ENCODE measurements around the gene EEF1AKMT4. TPM values are rescaled to one million over a fixed set of nuclear protein-coding genes. Genes with fewer than 3 reads are reported as not detected.

Gene EEF1AKMT4
- total RNA-seq, 6 experiments from 2014 or later, result 3.3 to 4.8 (median 3.7) TPM

- TF ChIP-seq, protein P1, sequence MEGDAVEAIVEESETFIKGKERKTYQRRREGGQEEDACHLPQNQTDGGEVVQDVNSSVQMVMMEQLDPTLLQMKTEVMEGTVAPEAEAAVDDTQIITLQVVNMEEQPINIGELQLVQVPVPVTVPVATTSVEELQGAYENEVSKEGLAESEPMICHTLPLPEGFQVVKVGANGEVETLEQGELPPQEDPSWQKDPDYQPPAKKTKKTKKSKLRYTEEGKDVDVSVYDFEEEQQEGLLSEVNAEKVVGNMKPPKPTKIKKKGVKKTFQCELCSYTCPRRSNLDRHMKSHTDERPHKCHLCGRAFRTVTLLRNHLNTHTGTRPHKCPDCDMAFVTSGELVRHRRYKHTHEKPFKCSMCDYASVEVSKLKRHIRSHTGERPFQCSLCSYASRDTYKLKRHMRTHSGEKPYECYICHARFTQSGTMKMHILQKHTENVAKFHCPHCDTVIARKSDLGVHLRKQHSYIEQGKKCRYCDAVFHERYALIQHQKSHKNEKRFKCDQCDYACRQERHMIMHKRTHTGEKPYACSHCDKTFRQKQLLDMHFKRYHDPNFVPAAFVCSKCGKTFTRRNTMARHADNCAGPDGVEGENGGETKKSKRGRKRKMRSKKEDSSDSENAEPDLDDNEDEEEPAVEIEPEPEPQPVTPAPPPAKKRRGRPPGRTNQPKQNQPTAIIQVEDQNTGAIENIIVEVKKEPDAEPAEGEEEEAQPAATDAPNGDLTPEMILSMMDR (IDR thresholded peaks at IDR 0.05), result peak; percentile 85
- Mint-ChIP-seq H3K4me1 (ENCODE audit: low read depth) (no peaks in the 10 kb centered on the region), H3K36me3 (ENCODE audit: low read depth) (no peaks in the 10 kb centered on the region), H3K27me3 (ENCODE audit: insufficient read depth) (peaks cover 29% of the 10 kb centered on the region), H3K27ac (no peak overlapping the region), H3K4me3 (no peak overlapping the region), H3K9me3 (no peaks in the 10 kb centered on the region)
- DNase-seq, result peak; percentile 27
These were observed 40.0 kb downstream of the EEF1AKMT4 start for GRCh38 chr3:184289426-184289938.

- no peak for DNase-seq
- Mint-ChIP-seq H3K4me3 (no peak overlapping the region), H3K4me1 (ENCODE audit: low read depth) (no peaks in the 10 kb centered on the region), H3K27me3 (ENCODE audit: insufficient read depth) (peaks cover 31% of the 10 kb centered on the region), H3K9me3 (no peaks in the 10 kb centered on the region), H3K36me3 (ENCODE audit: low read depth) (no peaks in the 10 kb centered on the region), H3K27ac (no peak overlapping the region)
- TF ChIP-seq, protein P1 (IDR thresholded peaks at IDR 0.05), result no peak
These were observed 40.9 kb downstream of the EEF1AKMT4 start for GRCh38 chr3:184290331-184290730.

DNA sequence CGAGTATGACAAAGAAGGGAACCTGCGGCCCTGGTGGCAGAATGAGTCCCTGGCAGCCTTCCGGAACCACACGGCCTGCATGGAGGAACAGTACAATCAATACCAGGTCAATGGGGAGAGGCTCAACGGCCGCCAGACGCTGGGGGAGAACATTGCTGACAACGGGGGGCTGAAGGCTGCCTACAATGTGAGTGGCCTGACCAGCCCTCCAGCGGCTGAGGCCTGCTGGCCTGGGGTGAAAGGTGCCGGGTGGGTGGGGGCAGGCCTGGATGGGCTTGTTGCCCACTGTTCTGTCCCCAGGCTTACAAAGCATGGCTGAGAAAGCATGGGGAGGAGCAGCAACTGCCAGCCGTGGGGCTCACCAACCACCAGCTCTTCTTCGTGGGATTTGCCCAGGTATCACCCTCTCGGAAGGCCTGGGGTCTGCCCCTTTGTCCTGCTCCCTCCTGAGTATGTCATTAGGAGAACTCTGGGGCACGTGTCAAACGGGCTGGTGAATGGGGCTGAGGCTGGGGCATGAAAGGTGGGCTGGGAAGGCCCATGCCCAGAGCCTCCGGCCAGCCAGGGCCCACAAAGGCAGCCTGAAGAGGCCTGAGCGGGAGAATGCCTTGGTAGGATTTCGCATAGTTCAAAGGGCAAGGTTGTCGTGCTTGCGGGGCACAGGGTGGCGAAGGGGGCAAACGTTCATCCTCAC, 41.7 kb downstream of the EEF1AKMT4 start:
- no peak for DNase-seq
- Mint-ChIP-seq H3K4me1 (ENCODE audit: low read depth) (no peaks in the 10 kb centered on the region), H3K27ac (no peak overlapping the region), H3K9me3 (no peaks in the 10 kb centered on the region), H3K36me3 (ENCODE audit: low read depth) (no peaks in the 10 kb centered on the region), H3K27me3 (ENCODE audit: insufficient read depth) (peaks cover 28% of the 10 kb centered on the region), H3K4me3 (no peak overlapping the region)
- TF ChIP-seq, protein P1 (IDR thresholded peaks at IDR 0.05), result no peak

- H3K9me3 Mint-ChIP-seq, result no peaks in the 10 kb centered on the region
- no peak overlapping the region for H3K27ac Mint-ChIP-seq
- TF ChIP-seq, protein P1 (IDR thresholded peaks at IDR 0.05), result no peak
- no peak for DNase-seq
- H3K4me1 Mint-ChIP-seq (ENCODE audit: low read depth), result no peaks in the 10 kb centered on the region
- H3K36me3 Mint-ChIP-seq (ENCODE audit: low read depth), result no peaks in the 10 kb centered on the region
- no peak overlapping the region for H3K4me3 Mint-ChIP-seq
- peaks cover 21% of the 10 kb centered on the region for H3K27me3 Mint-ChIP-seq (ENCODE audit: insufficient read depth)
These were observed 42.4 kb downstream of the EEF1AKMT4 start for GRCh38 chr3:184291738-184292445.

DNA sequence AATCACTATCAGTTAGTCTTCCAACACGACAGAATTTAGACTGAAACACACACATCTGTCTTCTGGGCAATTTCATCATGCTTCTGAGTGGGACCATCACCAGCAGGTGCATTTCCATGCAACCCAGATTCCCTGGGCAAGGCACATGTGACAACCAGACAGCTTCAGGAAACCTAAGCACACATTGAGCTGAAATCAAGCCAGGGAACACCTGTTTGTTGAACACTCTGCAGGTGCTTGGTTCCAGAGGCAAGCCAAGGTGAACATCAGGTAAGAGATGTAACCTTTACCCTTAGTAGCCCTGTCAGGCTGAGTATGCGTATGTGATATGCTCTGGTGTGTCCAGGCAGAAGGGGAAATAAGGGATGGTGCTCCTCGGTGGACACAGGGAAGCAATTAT, 46.3 kb downstream of the EEF1AKMT4 start:
- Mint-ChIP-seq H3K36me3 (ENCODE audit: low read depth) (peaks cover 14% of the 10 kb centered on the region), H3K4me1 (ENCODE audit: low read depth) (peaks cover 15% of the 10 kb centered on the region), H3K4me3 (no peak overlapping the region), H3K9me3 (no peaks in the 10 kb centered on the region), H3K27me3 (ENCODE audit: insufficient read depth) (peaks cover 15% of the 10 kb centered on the region), H3K27ac (no peak overlapping the region)
- no peak for DNase-seq
- TF ChIP-seq, protein P1 (IDR thresholded peaks at IDR 0.05), result no peak

Data from HFFc6 (cell line).